Upper lobe of left lung (tissue), 4 donors: Measurements from ENCODE around the gene SPNS1.

Experiments used
- CTCF ChIP-seq, 6 experiments: fragments of 450-650 bp in 4 of 6; fragments of 200-600 bp in 2 of 6; sonication (generic) in 2 of 6; IDR thresholded peaks; one replicate each; pipeline ENCODE4 v1.5.1; 2016 to 2019; ENCODE audit warnings: antibody characterized with exemption in 6 of 6
- EP300 ChIP-seq, 4 donors: sonication (generic); formaldehyde crosslinking; IDR thresholded peaks; one replicate each; pipeline ENCODE4 v1.5.1; 2017; ENCODE audit warnings: antibody characterized with exemption in 4 of 4, control low read depth in 2 of 4
- POLR2A ChIP-seq, 4 donors: fragments of 450-650 bp; IDR thresholded peaks; one replicate each; pipeline ENCODE4 v1.5.1; 2016 to 2017; ENCODE audit warnings: antibody characterized with exemption in 4 of 4, mild to moderate bottlenecking in 2 of 4
- POLR2AphosphoS5 ChIP-seq, 2 donors: sonication (generic); formaldehyde crosslinking; IDR thresholded peaks; one replicate each; pipeline ENCODE4 v1.5.1; 2017; ENCODE audit warnings: antibody characterized with exemption in 2 of 2

DNA sequence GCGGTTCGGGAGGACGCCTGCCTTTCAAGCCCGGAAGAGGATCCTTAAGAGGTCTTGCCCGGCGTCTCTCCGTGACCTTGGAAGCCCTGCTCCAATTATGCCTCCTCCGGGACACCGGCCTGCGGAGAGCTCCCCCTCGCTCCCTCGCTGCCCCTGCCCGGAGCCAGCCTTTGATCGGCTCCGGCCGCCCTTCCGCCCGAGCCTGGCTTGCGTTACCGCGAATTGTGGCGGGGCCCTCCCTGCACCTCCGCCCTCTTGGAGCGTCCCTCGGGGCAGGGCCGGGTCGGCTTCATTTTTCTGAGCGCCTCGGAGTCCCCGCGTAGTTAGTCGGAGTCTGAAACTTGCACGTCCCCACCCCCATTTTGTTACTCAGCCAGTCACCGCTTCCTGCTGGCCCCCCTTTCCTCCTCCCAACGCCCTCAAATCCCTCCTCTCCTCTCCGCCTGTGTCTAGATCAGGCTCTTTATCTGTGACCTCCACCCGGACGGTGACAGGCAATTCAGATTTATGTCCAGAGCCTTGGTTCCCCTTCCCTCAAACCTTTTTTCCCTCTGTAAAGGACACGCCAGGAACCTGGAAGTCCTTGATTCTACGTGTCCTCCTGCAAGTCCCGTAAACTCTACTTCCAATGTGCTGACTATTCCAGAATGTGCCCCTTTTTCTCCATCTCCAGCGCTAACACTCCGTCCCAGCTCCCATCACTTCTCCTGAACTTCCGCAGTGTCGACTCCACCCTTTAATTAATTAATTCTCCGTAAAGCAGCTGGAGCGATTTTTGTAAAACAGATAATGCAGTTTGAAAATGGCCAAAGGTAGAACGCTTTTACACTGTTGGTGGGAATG is 49.0 kb upstream of the SPNS1 start:
- TF ChIP-seq CTCF (IDR thresholded peaks at IDR 0.05) (no peak), EP300 (IDR thresholded peaks at IDR 0.05) (no peak), POLR2AphosphoS5 (IDR thresholded peaks at IDR 0.05) (no peak), POLR2A (IDR thresholded peaks at IDR 0.05) (peak in 2 of 4 donors; percentile 70 to 73)
